Activated naive CD4-positive, alpha-beta T cell treated with anti-CD3 and anti-CD28 coated beads, Interleukin-2, amount 10 ng/mL, durations not matched to agents 7 days and 5 days (primary cell): ENCODE data around the gene CST5.
"Not testable (repeated sequence)": the region's sequence is repeated elsewhere in the genome, so short reads cannot be mapped to it uniquely, and the experiment has no call there.

Source experiments
- CTCF ChIA-PET: fragments of 350-600 bp; sonication (Branson Sonifier 250); formaldehyde crosslinking; loops from one replicate; lab custom pipeline; 2021; ENCODE audit warnings: antibody characterized with exemption; lab: Charles Lee
- DNase-seq: peaks from one replicate; pipeline ENCODE4 v3.0.0-alpha.2; 2020
- H3K27ac Mint-ChIP-seq: one replicate; pipeline ENCODE4 v1.8.0; 2021; ENCODE audit warnings: mild to moderate bottlenecking, moderate library complexity, mixed read lengths
- H3K27me3 Mint-ChIP-seq: one replicate; pipeline ENCODE4 v1.8.0; 2021; ENCODE audit warnings: mild to moderate bottlenecking, mixed read lengths
- H3K36me3 Mint-ChIP-seq: one replicate; pipeline ENCODE4 v1.8.0; 2021; ENCODE audit warnings: mixed read lengths
- H3K4me1 Mint-ChIP-seq: one replicate; pipeline ENCODE4 v1.8.0; 2021; ENCODE audit warnings: mixed read lengths
- H3K4me3 Mint-ChIP-seq: one replicate; pipeline ENCODE4 v1.8.0; 2021; ENCODE audit warnings: mild to moderate bottlenecking, moderate library complexity, mixed read lengths
- H3K9me3 Mint-ChIP-seq: one replicate; pipeline ENCODE4 v1.8.0; 2021; ENCODE audit warnings: mixed read lengths

Gene CST5

DNA sequence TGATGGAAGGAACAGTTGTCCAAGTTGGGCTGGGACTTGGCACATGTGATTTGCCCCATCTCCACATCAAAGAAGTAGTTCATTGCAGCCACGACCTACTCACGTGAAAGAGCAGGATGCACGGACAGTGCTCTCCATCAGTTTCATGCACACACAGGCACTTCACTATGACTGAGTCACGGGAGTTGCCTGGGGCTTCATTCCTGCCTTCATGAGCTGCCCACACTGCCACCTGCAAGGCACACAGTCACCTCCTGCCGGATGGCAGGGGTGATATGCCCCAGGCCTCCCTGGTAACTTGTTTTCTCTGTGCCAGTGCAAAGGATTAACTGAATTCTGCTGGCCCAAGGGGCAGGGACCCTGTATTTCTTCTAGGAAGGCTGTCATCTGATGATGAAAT, 22.8 kb downstream of the CST5 start:
- Mint-ChIP-seq H3K9me3 (no peaks in the 10 kb centered on the region), H3K27ac (no peak overlapping the region), H3K36me3 (no peaks in the 10 kb centered on the region), H3K27me3 (peaks cover 16% of the 10 kb centered on the region), H3K4me3 (no peak overlapping the region), H3K4me1 (no peaks in the 10 kb centered on the region)
- CTCF ChIA-PET, result no interaction called here
- no peak for DNase-seq

GRCh38 chr20:23856226-23856625, 23.3 kb downstream of the CST5 start:
- Mint-ChIP-seq H3K9me3 (no peaks in the 10 kb centered on the region), H3K27ac (no peak overlapping the region), H3K36me3 (no peaks in the 10 kb centered on the region), H3K4me1 (no peaks in the 10 kb centered on the region), H3K4me3 (no peak overlapping the region), H3K27me3 (peaks cover 16% of the 10 kb centered on the region)
- CTCF ChIA-PET, result no interaction called here
- no peak for DNase-seq

DNA sequence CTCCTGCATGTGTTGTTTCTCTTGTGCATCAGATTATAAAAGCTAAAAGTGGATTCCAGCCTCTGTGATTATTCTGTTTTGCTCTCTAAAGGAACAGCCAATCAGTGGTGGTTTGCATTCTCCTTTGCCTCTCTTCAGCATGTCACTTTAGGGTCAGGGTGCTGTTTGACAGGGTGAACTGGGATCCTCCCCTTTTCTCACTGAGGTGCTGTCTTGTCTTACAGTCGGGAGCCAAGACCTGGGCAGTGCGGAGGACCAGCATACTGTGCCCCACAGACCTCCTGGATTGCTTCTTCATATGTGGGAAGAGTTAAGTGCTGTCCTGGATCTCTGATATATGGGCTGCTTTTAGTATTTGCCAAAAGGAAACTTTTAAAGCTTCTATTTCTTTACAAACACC, 37.9 kb downstream of the CST5 start:
- CTCF ChIA-PET, result no interaction called here
- DNase-seq, result no peak
- Mint-ChIP-seq H3K4me1 (no peaks in the 10 kb centered on the region), H3K27ac (no peak overlapping the region), H3K27me3 (no peaks in the 10 kb centered on the region), H3K4me3 (no peak overlapping the region), H3K36me3 (no peaks in the 10 kb centered on the region), H3K9me3 (no peaks in the 10 kb centered on the region)

- Mint-ChIP-seq H3K9me3 (no peaks in the 10 kb centered on the region), H3K36me3 (no peaks in the 10 kb centered on the region), H3K4me3 (no peak overlapping the region), H3K27ac (no peak overlapping the region), H3K27me3 (peaks cover 4% of the 10 kb centered on the region), H3K4me1 (no peaks in the 10 kb centered on the region)
- no peak for DNase-seq
- CTCF ChIA-PET, result no interaction called here
Observed at GRCh38 chr20:23835716-23836115, 43.8 kb downstream of the CST5 start.

DNA sequence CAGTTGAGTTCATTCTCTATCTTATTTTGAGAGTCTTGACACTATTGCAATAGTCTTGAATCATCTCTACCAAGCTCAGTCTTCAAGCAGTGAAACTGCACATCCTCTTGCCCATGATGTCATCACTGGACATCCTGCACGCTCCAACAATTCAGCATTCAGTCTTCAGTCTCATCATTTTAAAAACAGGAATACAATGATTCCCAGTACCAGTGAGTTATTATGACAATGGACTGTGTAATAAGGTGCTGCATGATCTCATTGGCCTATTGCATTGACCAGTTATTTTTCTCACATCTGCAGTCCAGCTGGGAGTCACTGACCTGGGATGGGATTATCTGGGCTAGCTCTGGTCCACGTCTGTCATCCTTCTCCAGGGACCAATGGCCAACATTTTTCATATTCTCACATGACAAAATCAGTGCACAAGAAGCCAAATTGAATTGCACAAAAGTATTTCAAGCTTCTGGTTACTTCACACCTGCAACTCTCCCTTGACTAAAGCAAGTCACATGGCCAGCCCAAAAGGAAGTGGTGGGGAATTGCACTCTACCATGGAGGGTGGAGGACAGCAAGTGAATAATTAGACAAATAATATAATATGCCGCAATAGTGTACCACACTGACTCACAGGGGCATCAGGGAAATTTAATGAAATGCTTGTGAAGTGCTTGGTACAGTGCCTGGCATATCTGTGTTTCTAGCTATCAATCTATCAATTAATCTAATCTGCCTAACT, 46.6 kb downstream of the CST5 start:
- Mint-ChIP-seq H3K4me3 (no peak overlapping the region), H3K4me1 (no peaks in the 10 kb centered on the region), H3K27ac (no peak overlapping the region), H3K36me3 (no peaks in the 10 kb centered on the region), H3K27me3 (peaks cover 4% of the 10 kb centered on the region), H3K9me3 (no peaks in the 10 kb centered on the region)
- no peak for DNase-seq
- CTCF ChIA-PET, result no interaction called here

GRCh38 chr20:23831961-23832360, 47.6 kb downstream of the CST5 start:
- CTCF ChIA-PET, H3K27me3 Mint-ChIP-seq, H3K36me3 Mint-ChIP-seq, DNase-seq, H3K9me3 Mint-ChIP-seq, H3K4me3 Mint-ChIP-seq, H3K4me1 Mint-ChIP-seq, H3K27ac Mint-ChIP-seq: not testable (repeated sequence)

GRCh38 chr20:23826541-23827021, 53.0 kb downstream of the CST5 start, which contains the start of gene CST2:
CST2 (minus strand) TSS chr20:23826729; CDS start chr20:23826660, 69 bp downstream.
- DNase-seq, result no peak
- H3K4me3 Mint-ChIP-seq, result no peak within 1 kb of the TSS
- H3K9me3 Mint-ChIP-seq, result no peaks in the 10 kb centered on the region
- peaks cover 13% of the 10 kb centered on the region for H3K27me3 Mint-ChIP-seq
- no peak within 1 kb of the TSS for H3K27ac Mint-ChIP-seq
- no peaks in the 10 kb centered on the region for H3K4me1 Mint-ChIP-seq
- no peaks in the 10 kb centered on the region for H3K36me3 Mint-ChIP-seq
- CTCF ChIA-PET, result no interaction called here
